ENCODE measurements around the gene RALGAPA1.

Gene RALGAPA1

GRCh38 chr14:35499180-35499579 lies 309.9 kb downstream of the RALGAPA1 start:
- no peak overlapping the region for H2AFZ ChIP-seq (ENCODE audit: low read length, unreplicated experiment)
- no peaks in the 10 kb centered on the region for H3K79me2 ChIP-seq (ENCODE audit: control insufficient read depth, insufficient read depth, low read length, unreplicated experiment)

GRCh38 chr14:35495278-35495677 lies 313.8 kb downstream of the RALGAPA1 start:
- Histone ChIP-seq H3K4me1 (ENCODE audit: control insufficient read depth, insufficient read depth, low read length, unreplicated experiment) (no peaks in the 10 kb centered on the region), H3K36me3 (ENCODE audit: insufficient read depth, low read length) (no peaks in the 10 kb centered on the region), H3K27ac (ENCODE audit: low read depth, low read length) (no peak overlapping the region), H3K79me2 (ENCODE audit: control insufficient read depth, insufficient read depth, low read length, unreplicated experiment) (no peaks in the 10 kb centered on the region), H3K4me3 (ENCODE audit: low read depth, low read length) (no peak overlapping the region), H3K27me3 (ENCODE audit: insufficient read depth, low read length) (peaks cover 18% of the 10 kb centered on the region; the same call in 1 of the 2 replicates), H2AFZ (ENCODE audit: low read length, unreplicated experiment) (no peak overlapping the region)

More at GRCh38 chr14:35499180-35499579, 309.9 kb downstream of the RALGAPA1 start:
- Histone ChIP-seq H3K27me3 (ENCODE audit: insufficient read depth, low read length) (peaks cover 13% of the 10 kb centered on the region), H3K36me3 (ENCODE audit: insufficient read depth, low read length) (no peaks in the 10 kb centered on the region), H3K27ac (ENCODE audit: low read depth, low read length) (no peak overlapping the region), H3K4me3 (ENCODE audit: low read depth, low read length) (no peak overlapping the region), H3K4me1 (ENCODE audit: control insufficient read depth, insufficient read depth, low read length, unreplicated experiment) (no peaks in the 10 kb centered on the region)

- Histone ChIP-seq H3K79me2 (ENCODE audit: control insufficient read depth, insufficient read depth, low read length, unreplicated experiment) (no peaks in the 10 kb centered on the region), H2AFZ (ENCODE audit: low read length, unreplicated experiment) (no peak overlapping the region), H3K4me1 (ENCODE audit: control insufficient read depth, insufficient read depth, low read length, unreplicated experiment) (no peaks in the 10 kb centered on the region), H3K36me3 (ENCODE audit: insufficient read depth, low read length) (no peaks in the 10 kb centered on the region), H3K27ac (ENCODE audit: low read depth, low read length) (no peak overlapping the region), H3K27me3 (ENCODE audit: insufficient read depth, low read length) (peaks cover 17% of the 10 kb centered on the region; the same call in 1 of the 2 replicates), H3K4me3 (ENCODE audit: low read depth, low read length) (no peak overlapping the region)
Measured at GRCh38 chr14:35492569-35493014, 316.5 kb downstream of the RALGAPA1 start.

Data from ACC112 (cell line).